ENCODE results near the gene AFAP1.

AFAP1 gene

DNA sequence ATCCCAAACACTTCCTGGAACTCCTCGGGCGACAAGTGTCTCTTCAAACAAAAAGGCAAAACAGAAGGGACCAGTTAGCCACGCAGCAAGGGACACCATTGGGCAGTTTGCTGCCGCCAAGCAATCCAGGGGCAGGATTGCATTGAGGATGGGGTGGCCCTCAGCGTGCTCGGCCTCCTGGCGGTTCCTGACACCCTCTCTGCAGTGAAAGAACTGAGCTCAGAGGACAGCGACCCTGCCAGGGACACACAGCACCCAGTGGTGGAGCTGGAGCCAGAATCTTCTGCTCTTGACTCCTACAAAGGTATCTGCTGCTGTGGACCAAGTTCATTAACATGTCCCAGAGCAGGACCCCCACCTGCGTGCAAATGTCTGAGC lies 27.4 kb upstream of the AFAP1 start:
- peaks cover 13% of the 10 kb centered on the region for H3K4me1 ChIP-seq
- DNase-seq: no peak
- no peaks in the 10 kb centered on the region for H3K36me3 ChIP-seq
- H3K9me3 ChIP-seq: no peaks in the 10 kb centered on the region
- TF ChIP-seq, protein P1, sequence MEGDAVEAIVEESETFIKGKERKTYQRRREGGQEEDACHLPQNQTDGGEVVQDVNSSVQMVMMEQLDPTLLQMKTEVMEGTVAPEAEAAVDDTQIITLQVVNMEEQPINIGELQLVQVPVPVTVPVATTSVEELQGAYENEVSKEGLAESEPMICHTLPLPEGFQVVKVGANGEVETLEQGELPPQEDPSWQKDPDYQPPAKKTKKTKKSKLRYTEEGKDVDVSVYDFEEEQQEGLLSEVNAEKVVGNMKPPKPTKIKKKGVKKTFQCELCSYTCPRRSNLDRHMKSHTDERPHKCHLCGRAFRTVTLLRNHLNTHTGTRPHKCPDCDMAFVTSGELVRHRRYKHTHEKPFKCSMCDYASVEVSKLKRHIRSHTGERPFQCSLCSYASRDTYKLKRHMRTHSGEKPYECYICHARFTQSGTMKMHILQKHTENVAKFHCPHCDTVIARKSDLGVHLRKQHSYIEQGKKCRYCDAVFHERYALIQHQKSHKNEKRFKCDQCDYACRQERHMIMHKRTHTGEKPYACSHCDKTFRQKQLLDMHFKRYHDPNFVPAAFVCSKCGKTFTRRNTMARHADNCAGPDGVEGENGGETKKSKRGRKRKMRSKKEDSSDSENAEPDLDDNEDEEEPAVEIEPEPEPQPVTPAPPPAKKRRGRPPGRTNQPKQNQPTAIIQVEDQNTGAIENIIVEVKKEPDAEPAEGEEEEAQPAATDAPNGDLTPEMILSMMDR (IDR thresholded peaks at IDR 0.05; ENCODE audit: low read depth, low read length): no peak
- no peak overlapping the region for H3K4me3 ChIP-seq (ENCODE audit: low read depth, low read length)
- no peaks in the 10 kb centered on the region for H3K27me3 ChIP-seq

DNA sequence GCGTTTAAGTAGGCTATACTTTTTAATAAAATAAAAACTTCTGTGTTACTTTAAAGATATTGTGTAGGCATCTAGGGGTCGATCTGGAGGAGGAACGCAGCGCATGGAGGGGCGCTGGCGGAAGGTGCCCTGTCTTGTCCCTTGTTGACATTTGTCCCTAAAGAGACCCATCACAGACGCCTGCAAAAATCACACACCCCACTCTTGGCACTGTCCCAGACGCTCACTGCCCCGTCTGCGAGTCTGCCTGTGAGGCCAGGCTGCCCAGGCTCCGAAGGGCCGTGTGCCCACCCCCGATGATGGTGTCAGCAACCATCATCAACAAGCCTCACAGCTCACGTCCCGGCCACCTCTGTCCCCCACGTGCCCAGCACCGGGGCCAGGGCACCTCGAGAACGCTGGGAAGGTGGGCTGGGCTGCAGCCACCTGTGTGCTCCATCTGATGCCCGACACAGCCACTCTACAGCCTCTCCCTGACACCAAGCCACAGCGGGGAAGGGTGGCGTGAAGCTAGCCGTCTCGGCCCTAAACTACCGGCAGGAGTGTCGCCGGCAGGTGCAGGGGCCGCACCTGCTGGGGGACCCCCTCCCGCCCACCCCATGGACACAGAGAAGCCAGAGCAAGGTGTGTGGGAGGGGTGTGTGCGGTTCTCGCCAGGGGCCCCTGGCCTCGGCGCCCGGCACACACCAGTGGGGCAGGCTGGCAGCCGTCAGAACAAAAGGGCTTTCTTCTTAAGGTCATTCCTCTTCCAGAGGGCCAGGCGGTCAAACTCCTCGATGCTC lies 26.8 kb upstream of the AFAP1 start:
- TF ChIP-seq, protein P1 (IDR thresholded peaks at IDR 0.05; ENCODE audit: low read depth, low read length): no peak
- no peak overlapping the region for H3K4me3 ChIP-seq (ENCODE audit: low read depth, low read length)
- DNase-seq: no peak
- H3K4me1 ChIP-seq: peaks cover 13% of the 10 kb centered on the region
- no peaks in the 10 kb centered on the region for H3K36me3 ChIP-seq
- H3K27me3 ChIP-seq: no peaks in the 10 kb centered on the region
- H3K9me3 ChIP-seq: no peaks in the 10 kb centered on the region

DNA sequence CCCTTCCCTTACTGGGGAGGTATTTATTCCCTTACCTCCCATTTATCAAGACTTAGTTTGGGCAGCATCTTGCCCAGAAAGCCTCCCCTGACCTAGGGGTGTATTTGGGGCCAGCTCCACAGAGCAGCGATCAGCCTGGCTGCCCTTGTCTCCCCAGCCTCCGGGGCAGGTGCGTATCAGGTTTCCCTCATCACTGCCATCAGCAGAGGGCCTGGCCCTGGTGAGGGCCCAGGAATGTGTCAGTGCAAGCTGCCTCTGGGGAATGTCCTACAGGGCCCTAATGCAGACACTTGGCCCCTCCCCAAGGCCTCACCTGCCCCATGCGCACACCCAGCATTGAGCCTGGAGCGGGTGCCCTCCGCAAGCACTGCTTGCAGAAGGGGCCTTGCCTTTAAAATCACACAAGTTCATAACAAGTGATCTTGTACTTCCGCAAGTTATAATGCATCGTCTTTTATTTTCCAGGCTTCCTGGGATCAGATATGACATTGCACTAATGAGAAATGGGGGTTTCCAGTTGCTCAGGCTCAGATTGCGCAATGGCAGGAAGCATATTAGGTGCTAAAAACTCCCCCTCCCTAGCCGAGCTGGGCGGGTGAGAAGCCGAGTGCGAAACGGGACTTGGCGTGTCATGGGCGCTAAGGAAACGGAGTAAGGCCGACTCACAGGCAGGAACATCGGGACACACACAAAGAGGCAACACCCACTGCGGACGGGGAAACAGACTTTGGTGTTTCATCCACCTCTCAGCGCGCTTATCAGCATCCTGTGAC lies 25.4 kb upstream of the AFAP1 start:
- H3K9me3 ChIP-seq: no peaks in the 10 kb centered on the region
- no peaks in the 10 kb centered on the region for H3K27me3 ChIP-seq
- TF ChIP-seq, protein P1 (IDR thresholded peaks at IDR 0.05; ENCODE audit: low read depth, low read length): 0 out of 2 replicates have a peak, but pooled peaks have one; percentile 0
- H3K4me3 ChIP-seq (ENCODE audit: low read depth, low read length): no peak overlapping the region
- H3K36me3 ChIP-seq: no peaks in the 10 kb centered on the region
- H3K4me1 ChIP-seq: peaks cover 14% of the 10 kb centered on the region
- DNase-seq: no peak

DNA sequence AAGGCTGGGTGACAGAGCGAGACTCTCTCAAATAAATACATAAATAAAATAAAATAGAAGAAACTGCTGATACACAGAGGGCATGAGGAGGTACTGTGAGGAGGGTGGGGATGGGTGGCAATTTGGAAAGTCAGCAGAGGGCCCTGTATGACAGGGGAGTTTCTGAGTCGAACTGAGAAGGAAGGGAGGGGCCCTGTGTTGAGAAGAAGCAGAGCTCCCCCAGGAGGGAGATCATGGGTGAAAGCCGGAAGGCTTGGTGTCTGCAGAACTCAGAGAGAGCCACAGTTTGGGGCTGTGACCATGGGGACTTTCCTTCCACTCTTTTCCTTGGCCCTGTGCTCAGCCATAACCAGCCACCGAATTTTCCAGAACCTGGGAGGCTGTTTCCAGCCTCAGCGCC lies 24.8 kb upstream of the AFAP1 start:
- DNase-seq: no peak
- TF ChIP-seq, protein P1 (IDR thresholded peaks at IDR 0.05; ENCODE audit: low read depth, low read length): peak; percentile 4; the same call in 1 of the 2 replicates
- Histone ChIP-seq H3K27me3 (no peaks in the 10 kb centered on the region), H3K36me3 (no peaks in the 10 kb centered on the region), H3K9me3 (no peaks in the 10 kb centered on the region), H3K4me1 (peaks cover 11% of the 10 kb centered on the region), H3K4me3 (ENCODE audit: low read depth, low read length) (no peak overlapping the region)

DNA sequence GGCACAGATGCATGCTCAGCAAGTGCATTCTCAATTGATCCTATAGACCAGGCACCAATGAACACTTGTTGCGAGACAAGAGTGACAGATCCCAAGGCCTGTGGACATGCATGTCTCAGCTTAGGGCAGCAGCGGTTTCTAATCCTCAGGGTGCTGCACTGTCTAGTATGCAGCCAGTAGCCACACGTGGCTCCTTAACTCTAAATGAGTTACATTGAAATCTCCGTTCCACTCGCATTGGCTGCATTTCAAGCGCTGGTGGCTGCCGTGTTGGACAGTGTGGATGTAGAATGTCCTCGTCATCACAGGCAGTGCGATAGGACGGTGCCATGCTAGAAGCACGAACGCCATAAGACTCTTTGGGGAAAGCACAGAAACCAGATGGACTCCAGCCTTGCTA lies 24.0 kb upstream of the AFAP1 start:
- Histone ChIP-seq H3K27me3 (no peaks in the 10 kb centered on the region), H3K9me3 (no peaks in the 10 kb centered on the region), H3K4me3 (ENCODE audit: low read depth, low read length) (no peak overlapping the region), H3K36me3 (no peaks in the 10 kb centered on the region), H3K4me1 (peaks cover 11% of the 10 kb centered on the region)
- no peak for DNase-seq
- TF ChIP-seq, protein P1 (IDR thresholded peaks at IDR 0.05; ENCODE audit: low read depth, low read length): no peak

All from BE2C (cell line).